Left ventricle myocardium inferior (tissue), 1 donor: Measurements from ENCODE around the gene TCF12. TPM values are rescaled to one million over a fixed set of nuclear protein-coding genes. Genes with fewer than 3 reads are reported as not detected.

ENCODE experiments used
- DNase-seq: peaks from one replicate; pipeline ENCODE4 v3.0.0-alpha.2; 2020
- H3K27ac ChIP-seq: fragments of 200-600 bp; replicated peaks from 2 replicates; pipeline ENCODE4 v1.8.0; 2021
- H3K27me3 ChIP-seq: fragments of 200-600 bp; 2 replicates; pipeline ENCODE4 v1.8.0; 2021; ENCODE audit warnings: low read depth
- H3K36me3 ChIP-seq: fragments of 200-600 bp; 2 replicates; pipeline ENCODE4 v1.8.0; 2021
- H3K4me1 ChIP-seq: fragments of 200-600 bp; 2 replicates; pipeline ENCODE4 v1.8.0; 2021
- H3K4me3 ChIP-seq: fragments of 200-600 bp; 2 replicates; pipeline ENCODE4 v1.8.0; 2021; ENCODE audit warnings: mild to moderate bottlenecking, moderate library complexity
- H3K9me3 ChIP-seq: fragments of 200-600 bp; replicated peaks from 2 replicates; pipeline ENCODE4 v1.8.0; 2021
- CTCF ChIP-seq: fragments of 200-600 bp; IDR thresholded peaks from 2 replicates; pipeline ENCODE4 v1.8.0; 2021; ENCODE audit warnings: antibody characterized with exemption, mild to moderate bottlenecking, borderline replicate concordance
- intact Hi-C: fragments of 100-400 bp; cut with micrococcal nuclease; formaldehyde crosslinking; loops from one replicate; pipeline ENCODE4 v1.11.0; 2022
- total RNA-seq: library from RNA; stranded (reverse); fragmentation: NEBNext Ultra II Directional; extraction: Animal tissue kit (Norgen Biotek cat#: 25700); gene quantifications from one replicate; pipeline ENCODE4 v1.2.1, GENCODE V29; 2021
- donor health status: DM: no; HTN: yes; CAD: no; lungs with severe emphysema.

Gene TCF12
- total RNA-seq, 1 donor from 2014 or later = 52.1 TPM

- no peak for TF ChIP-seq CTCF
- H3K4me1 ChIP-seq = peaks cover 63% of the 10 kb centered on the region
Measured at GRCh38 chr15:57036352-57036751, 117.9 kb downstream of the TCF12 start.

DNA sequence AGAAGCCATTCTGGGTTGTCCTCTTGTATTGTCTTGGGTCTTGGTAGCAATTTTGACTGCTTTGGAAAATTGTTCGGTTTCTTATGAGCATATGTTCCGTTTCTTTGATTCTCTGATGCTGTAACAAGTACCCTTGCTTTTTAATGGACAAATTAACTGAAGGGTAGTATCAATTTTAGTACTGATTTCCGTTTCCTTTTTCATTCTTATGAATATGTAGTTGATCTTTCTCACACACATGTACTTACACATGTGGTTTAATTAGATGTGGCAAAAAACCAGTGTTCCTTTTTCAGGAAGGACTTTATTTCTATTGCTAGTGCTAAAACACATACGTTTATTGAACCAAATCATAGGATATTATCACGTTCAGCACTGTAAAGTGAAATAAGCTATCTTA is 119.1 kb downstream of the TCF12 start:
- no peak for TF ChIP-seq CTCF
- no peak for DNase-seq
- intact Hi-C loops = no loop called here
- H3K9me3 ChIP-seq = no peaks in the 10 kb centered on the region
- H3K36me3 ChIP-seq = no peaks in the 10 kb centered on the region
- H3K4me1 ChIP-seq = peaks cover 60% of the 10 kb centered on the region
- no peak overlapping the region for H3K27ac ChIP-seq
- no peaks in the 10 kb centered on the region for H3K27me3 ChIP-seq
- no peak overlapping the region for H3K4me3 ChIP-seq

More at GRCh38 chr15:57036352-57036751, 117.9 kb downstream of the TCF12 start:
- intact Hi-C loops = no loop called here
- H3K27ac ChIP-seq = no peak overlapping the region
- no peaks in the 10 kb centered on the region for H3K36me3 ChIP-seq
- H3K4me3 ChIP-seq = no peak overlapping the region
- no peak for DNase-seq
- H3K27me3 ChIP-seq = no peaks in the 10 kb centered on the region
- H3K9me3 ChIP-seq = no peaks in the 10 kb centered on the region

DNA sequence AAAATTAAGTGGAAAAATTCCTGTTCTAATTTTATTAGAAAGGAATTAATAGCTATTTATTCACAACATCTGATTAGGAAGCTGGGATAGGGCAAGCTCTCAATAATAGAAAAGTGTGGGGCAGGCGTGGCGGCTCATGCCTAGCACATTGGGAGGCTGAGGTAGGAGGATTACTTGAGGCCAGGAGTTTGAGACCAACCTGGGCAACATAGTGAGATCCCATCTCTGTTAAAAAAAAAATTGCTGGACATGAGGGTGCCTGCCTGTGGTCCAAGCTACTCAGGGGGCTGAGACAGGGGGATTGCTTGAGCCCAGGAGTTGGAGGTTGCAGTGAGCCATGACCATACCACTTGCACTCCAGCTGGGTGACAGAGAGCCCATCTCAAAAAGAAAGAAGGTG is 119.6 kb downstream of the TCF12 start:
- no peak for DNase-seq

DNA sequence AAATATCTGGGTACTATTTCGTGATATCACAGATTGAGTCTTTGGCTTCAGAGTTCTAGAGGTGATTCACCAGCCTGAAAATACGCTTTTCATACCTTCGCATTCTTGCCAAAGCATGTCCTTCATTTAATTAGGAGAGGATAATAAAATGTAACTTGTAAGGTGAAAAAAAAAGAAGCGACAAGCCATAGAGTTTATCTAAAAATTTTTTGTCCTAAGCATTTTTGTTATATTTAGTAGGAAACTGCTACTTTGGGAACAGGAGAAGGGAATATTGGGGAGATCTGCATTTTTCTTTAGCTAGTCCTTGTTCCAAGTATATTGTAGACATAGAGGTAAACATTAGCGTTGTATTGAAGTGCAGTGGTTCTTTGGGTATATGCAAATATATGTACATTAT is 120.1 kb downstream of the TCF12 start:
- DNase-seq = no peak
- Histone ChIP-seq H3K9me3 (no peaks in the 10 kb centered on the region), H3K4me3 (no peak overlapping the region), H3K36me3 (no peaks in the 10 kb centered on the region), H3K27ac (no peak overlapping the region), H3K4me1 (peaks cover 60% of the 10 kb centered on the region), H3K27me3 (no peaks in the 10 kb centered on the region)
- intact Hi-C loops = no loop called here
- TF ChIP-seq CTCF = no peak

More for the DNA sequence above, 119.6 kb downstream of the TCF12 start:
- Histone ChIP-seq H3K36me3 (no peaks in the 10 kb centered on the region), H3K4me3 (no peak overlapping the region), H3K9me3 (no peaks in the 10 kb centered on the region), H3K27ac (no peak overlapping the region), H3K27me3 (no peaks in the 10 kb centered on the region), H3K4me1 (peaks cover 60% of the 10 kb centered on the region)
- TF ChIP-seq CTCF = no peak
- intact Hi-C loops = no loop called here

- intact Hi-C loops = no loop called here
- DNase-seq = no peak
- no peaks in the 10 kb centered on the region for H3K9me3 ChIP-seq
- H3K4me3 ChIP-seq = no peak overlapping the region
- no peaks in the 10 kb centered on the region for H3K36me3 ChIP-seq
- H3K27me3 ChIP-seq = no peaks in the 10 kb centered on the region
- H3K4me1 ChIP-seq = peaks cover 65% of the 10 kb centered on the region
- TF ChIP-seq CTCF = no peak
- H3K27ac ChIP-seq = no peak overlapping the region
Measured at GRCh38 chr15:57041416-57041815, 123.0 kb downstream of the TCF12 start.

- no peak for TF ChIP-seq CTCF
- no peaks in the 10 kb centered on the region for H3K9me3 ChIP-seq
- DNase-seq = no peak
- no peak overlapping the region for H3K27ac ChIP-seq
- H3K36me3 ChIP-seq = no peaks in the 10 kb centered on the region
- peaks cover 63% of the 10 kb centered on the region for H3K4me1 ChIP-seq
- intact Hi-C loops = no loop called here
- no peaks in the 10 kb centered on the region for H3K27me3 ChIP-seq
- H3K4me3 ChIP-seq = no peak overlapping the region
Measured at GRCh38 chr15:57044072-57044702, 125.7 kb downstream of the TCF12 start.
